Gastroesophageal sphincter (tissue), 3 donors: ENCODE results near the gene CCDC194.

Experiments used
- CTCF ChIP-seq, 4 experiments: fragments of 200-600 bp in 2 of 4; fragments of 450-650 bp in 2 of 4; sonication (generic) in 1 of 4; IDR thresholded peaks; one replicate each; pipeline ENCODE4 v1.5.1; 2017 to 2019; ENCODE audit warnings: antibody characterized with exemption in 4 of 4, mild to moderate bottlenecking in 2 of 4, moderate library complexity in 2 of 4
- EP300 ChIP-seq: sonication (generic); formaldehyde crosslinking; IDR thresholded peaks from one replicate; pipeline ENCODE4 v1.6.1; 2017; ENCODE audit warnings: antibody characterized with exemption, mild to moderate bottlenecking
- POLR2A ChIP-seq, 2 donors: fragments of 450-650 bp; IDR thresholded peaks; one replicate each; pipeline ENCODE4 v1.6.1; 2017; ENCODE audit warnings: antibody characterized with exemption in 2 of 2, mild to moderate bottlenecking in 2 of 2, moderate library complexity in 1 of 2

GRCh38 chr19:17411801-17412200, 17.8 kb upstream of the CCDC194 start:
- TF ChIP-seq CTCF (IDR thresholded peaks at IDR 0.05), result no peak
- no peak for TF ChIP-seq POLR2A (IDR thresholded peaks at IDR 0.05)
- TF ChIP-seq EP300, result no peak
